HG03342 (cell line): ENCODE results near the gene FRAT1.
"Not testable (repeated sequence)": the region's sequence is repeated elsewhere in the genome, so short reads cannot be mapped to it uniquely, and the experiment has no call there.

Experiments used
- ATAC-seq: cut with Tn5 transposase; IDR thresholded peaks from one replicate; pipeline ENCODE4 v1.9.1; 2021; ENCODE audit warnings: mild to moderate bottlenecking, moderate library complexity; ENCODE audit not compliant: unreplicated experiment

The FRAT1 gene

GRCh38 chr10:97334370-97335175, 15.5 kb downstream of the FRAT1 start, which contains the start of gene FRAT2:
Gene FRAT2, minus strand, starts transcription at chr10:97334729. Its CDS starts 157 bp downstream, at chr10:97334572.
- ATAC-seq = peak; percentile 79

GRCh38 chr10:97335188-97335619, 16.1 kb downstream of the FRAT1 start:
- ATAC-seq = no peak

GRCh38 chr10:97336006-97336405, 16.9 kb downstream of the FRAT1 start:
- ATAC-seq = no peak

- ATAC-seq = no peak
Measured at GRCh38 chr10:97336446-97336845, 17.4 kb downstream of the FRAT1 start.

- no peak for ATAC-seq
Measured at GRCh38 chr10:97336942-97337831, 18.1 kb downstream of the FRAT1 start.

DNA sequence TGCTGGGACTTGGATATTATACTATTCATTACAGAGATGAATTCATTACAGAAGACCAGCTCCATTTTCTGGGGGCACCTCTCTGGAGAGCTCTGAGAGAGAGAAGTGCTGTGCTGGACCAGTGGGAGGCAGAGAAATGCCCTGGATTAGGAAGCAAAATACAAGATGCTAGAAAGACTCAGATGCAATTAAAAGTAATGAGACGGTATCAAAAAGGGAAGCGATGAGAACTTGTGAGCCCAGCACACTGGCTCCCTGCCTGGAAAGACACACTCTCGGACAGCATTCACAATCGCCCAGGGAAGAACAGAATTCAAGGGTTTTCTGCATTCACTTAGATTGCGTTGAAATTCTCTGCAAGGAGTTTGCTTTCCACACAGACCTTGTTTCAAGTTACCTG, 19.0 kb downstream of the FRAT1 start:
- ATAC-seq = no peak

- no peak for ATAC-seq
Measured at GRCh38 chr10:97341416-97341815, 22.3 kb downstream of the FRAT1 start.

DNA sequence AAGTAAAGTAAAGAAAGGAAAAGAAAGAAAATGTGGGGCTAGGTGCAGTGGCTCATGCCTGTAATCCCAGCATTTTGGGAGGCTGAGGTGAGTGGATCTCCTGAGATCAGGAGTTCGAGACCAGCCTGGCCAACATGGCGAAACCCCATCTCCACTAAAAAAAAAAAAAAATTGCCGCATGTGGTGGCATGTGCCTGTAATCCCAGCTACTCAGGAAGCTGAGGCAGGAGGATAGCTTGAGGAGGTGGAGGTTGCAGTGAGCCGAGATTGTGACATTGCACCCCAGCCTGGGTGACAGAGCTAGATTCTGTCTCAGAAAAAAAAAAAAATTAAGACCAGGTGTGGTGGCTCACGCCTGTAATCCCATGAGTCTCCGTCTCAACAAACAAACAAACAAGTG, 24.6 kb downstream of the FRAT1 start:
- ATAC-seq = not testable (repeated sequence)

DNA sequence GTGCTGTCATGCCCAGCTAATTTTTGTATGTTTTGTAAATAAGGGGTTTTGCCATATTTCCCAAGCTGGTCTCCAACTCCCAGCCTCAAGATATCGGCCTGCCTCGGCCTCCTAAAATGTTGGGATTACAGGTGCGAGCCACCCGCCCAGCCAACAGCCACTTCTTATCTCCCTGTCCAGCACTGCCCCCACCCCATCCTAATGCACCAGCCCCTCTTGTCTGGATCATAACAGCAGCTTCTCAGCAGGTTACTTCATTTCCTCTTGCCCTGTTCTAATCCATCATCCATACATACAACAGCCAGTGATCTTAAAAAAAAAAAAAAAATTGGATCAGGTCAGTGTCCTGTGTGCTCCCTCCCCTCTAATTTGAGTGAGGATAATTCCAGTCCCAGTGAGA, 28.2 kb downstream of the FRAT1 start:
- no peak for ATAC-seq

- ATAC-seq = no peak
Measured at GRCh38 chr10:97349752-97350513, 30.9 kb downstream of the FRAT1 start.

DNA sequence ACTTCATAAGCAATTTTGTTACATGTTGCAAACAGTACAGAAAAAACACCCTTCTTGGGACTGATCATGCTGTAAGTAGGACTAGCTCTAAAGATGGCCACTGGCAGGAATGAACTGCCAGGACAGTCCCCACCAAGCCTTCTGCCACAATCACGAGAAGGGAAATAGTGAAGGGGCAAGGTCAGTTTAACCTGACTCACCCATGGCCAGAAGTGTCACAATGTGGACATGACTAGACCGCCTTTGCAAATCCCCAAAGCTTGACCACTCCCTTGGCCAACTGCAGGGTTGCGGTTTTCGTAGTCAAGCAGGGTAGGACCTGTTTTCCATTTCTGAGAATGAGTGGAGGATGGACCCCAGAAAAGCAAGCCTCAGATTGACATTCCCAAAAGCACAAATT, 34.9 kb downstream of the FRAT1 start:
- ATAC-seq = no peak

DNA sequence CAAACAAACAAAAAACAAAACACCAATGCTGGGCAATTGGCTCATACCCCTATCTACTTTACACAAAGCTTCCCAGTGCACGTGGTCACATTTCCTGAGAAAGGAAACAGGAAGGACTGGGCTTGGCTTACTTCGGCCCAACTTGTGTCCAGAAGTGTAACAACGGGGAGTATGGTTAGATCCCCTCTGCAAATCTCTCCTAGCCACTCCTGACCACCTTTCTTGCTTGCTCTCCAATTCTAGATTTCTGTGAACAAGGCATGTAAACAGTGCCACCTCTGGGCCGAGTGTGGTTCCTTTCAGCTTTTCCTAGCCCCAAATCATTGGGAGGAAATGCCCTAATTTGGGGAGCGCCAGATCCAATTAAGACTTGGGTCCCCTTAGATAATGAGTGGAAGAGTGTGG, 36.5 kb downstream of the FRAT1 start:
- no peak for ATAC-seq

DNA sequence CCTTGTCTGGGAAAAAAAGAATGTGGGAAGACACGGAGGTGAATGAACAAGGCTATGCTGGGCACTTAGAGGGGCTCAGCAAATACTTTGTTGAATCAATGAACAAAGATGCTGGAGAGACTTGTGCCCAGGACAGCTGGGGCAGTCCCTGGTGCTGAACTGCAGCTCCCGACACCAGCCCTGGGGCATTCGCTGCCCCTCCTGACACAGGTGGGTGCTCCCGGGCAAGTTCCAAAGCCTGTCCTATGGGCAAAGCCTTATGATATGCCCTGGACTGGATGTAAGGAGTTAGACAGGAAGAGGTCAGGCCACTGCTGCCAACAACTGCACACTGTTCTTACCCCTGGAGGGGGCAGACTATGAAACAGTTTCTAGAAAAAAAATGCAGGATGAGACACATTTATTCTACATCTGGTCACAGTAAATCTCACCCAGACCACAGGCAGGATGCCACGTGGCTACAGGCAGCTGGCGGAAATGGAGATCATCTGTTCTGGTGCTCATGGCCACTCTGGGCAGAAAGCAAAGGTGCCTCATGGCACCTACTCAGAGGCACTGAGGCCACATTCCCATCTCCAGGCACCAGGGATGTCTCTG, 37.3 kb downstream of the FRAT1 start:
- ATAC-seq = no peak

GRCh38 chr10:97356918-97357317, 37.8 kb downstream of the FRAT1 start:
- no peak for ATAC-seq

DNA sequence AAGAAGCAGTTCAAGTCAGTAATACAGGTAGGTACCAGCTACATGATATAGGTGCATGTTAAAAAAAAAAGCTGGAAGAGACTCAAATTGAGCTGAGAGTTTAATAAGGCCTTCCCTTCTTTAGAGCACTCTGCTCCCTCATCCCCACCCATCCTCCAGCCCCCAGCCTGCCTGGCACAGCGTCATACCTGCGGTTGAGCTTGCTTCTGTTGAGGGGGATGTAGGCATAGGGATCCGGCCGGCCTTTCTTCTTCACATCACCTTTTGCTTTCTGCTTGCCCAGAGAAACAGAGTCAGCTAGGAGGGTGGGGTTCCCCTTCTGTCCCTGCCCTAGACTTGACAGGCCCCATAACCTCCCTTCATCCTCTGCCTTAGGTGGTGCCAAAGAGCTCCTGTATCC, 39.3 kb downstream of the FRAT1 start:
- no peak for ATAC-seq

DNA sequence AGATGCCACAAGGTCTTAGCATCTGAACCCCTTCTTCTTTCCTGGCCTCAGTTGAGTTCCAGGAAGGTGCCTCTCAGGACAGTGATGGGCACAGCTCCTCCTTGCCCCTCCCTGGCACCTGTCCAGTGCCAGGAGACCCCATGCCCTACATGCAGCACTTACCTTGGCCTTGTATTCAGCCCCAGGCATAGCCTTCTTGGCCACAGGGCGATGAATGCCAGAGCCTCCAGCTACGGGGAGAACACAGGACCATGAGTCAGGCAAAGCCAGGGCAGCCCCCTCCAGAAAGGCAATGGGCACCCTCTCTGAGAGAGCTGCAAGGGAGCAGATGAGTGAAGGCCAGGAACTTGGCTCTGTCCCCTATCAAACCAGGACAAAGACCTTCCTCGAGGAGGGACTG, 39.7 kb downstream of the FRAT1 start:
- no peak for ATAC-seq

- ATAC-seq = no peak
Measured at GRCh38 chr10:97360705-97361536, 41.9 kb downstream of the FRAT1 start.

GRCh38 chr10:97361537-97361901, 42.4 kb downstream of the FRAT1 start:
- ATAC-seq = no peak

- no peak for ATAC-seq
Measured at GRCh38 chr10:97362310-97363033, 43.4 kb downstream of the FRAT1 start.
